AML-193 (cell line): ENCODE data around the gene GRK6.
A peak's percentile ranks its signal among the peaks of the same experiment; 100 is the strongest.

Experiments
- DNase-seq, 2 experiments: peaks; one replicate each; lab custom pipeline; 2025; lab: John Stamatoyannopoulos, UW

The GRK6 gene

DNA sequence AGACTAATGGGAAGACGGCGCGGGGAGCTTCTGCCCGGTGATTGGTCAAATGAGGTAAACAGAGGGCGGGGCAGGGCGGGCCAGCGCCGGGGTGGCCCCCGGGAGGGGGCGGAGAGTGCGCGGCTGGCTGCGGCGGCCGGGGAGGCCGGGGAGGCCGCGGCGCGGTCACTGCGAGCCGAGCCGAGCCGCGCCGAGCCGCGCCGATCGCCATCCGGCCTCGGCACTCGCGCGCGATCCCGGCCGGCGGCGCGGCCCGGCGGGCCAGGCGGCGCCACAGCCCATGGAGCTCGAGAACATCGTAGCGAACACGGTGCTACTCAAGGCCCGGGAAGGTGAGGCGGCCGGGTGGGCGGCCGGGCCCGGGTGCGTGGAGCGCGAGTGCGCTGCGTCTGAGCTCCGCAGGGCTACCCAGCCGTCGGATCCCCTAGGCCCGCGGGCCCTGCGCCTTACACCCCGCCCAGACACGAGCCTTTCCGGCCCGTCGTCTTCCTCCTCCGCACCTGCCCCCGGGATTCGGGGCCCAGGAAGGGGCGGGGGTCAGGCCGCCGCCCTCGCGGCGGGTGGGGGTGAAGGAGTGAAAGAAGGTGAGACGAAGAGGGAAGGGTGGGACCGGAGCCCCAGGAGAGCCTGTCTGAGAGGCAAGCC is at the start of gene GRK6:
TSS of gene GRK6 (plus strand) at position 111 of the 645 bp plus-strand sequence. CDS start at position 281, 170 bp downstream.
- DNase-seq, result peak; percentile 22 to 40

DNA sequence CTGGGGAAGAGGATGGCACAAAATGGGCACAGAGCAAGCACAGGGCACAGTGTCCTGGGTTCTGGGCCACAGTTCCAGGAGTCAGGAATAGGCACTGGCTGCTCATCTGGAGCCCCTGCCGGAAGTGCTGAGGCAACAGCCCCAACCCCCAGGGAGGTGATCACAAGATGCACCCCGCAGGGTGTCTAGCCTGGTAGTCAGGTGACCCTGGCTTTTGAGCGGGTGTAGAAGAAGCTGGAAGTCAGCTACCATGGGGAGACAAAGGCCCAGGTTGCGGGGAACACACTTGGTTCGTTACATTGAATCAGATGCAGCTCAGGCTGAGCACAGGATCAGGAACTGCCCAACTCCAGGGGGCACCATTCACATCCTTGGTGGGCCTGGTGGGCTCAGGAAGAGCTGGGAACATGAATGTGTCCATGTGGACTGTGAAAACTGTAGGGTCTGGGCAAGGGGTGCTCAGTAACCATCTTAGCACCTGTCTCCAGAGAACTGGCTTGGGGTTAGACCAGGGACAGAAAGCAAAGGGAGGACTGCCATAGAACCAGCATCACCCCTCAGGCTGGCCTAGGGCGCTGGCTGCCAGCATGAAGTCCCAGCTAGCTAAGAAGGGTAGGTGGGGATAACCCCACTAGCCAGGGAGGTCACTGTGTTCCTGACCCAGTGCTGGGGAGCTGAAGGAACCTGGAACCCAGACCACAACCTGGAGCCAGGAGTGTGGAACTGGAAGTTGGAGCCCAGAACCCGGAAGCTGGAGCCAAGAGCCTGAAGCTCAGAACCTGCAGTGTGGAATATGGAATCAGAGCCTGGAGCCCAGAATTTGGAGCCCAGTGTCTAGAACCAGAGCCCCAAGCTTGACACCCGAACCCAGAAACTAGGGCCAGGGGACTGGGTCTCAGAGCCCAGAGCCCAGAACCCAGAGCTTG is 48.4 kb upstream of the GRK6 start:
- no peak for DNase-seq

DNA sequence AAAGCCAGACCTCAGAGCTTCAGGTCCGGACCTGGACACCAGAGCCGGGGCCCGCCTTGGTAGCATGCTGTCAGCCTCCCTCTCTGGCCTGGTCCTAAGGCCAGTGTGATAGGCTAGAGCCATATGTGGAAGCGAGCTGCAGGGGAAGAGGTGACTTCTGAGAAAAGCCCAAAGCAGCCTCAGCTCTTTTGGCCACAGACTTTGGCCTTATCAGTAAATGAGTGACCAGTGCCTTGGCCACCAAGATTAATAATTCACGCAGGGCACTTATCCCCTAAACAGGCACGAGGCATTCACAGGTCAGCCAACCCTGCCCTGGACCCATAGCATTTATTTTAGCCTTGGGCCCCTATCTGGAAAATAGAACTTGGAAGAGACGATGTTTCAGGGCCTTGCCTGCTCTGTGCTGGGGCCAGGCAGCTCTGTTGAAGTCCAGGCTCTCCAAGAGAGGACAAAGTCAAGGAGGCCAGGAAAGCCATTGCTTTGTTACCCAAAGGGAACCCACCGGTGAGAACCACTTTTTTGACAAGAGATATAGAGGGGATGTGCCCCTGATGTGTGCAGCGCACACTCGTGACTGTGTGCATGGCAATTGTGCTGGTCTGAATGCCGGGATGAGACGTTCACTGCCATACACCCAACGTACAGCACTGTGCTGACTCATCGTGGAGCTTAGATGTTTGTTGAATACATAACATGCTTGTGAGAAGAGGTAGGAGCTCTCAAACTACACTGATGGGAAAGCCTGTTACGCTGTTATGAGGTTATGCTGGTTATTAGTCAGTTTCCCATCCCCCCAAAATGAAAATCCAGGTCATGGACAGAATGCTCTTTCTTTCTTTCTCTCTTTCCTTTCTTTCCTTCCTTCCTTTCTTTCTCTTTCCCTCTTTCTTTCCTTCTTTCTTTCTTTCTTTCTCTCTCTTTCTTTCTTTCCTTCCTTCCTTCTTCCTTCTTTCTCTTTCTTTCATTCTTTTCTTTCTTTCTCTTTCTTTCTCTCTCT is 47.3 kb upstream of the GRK6 start:
- no peak for DNase-seq

DNA sequence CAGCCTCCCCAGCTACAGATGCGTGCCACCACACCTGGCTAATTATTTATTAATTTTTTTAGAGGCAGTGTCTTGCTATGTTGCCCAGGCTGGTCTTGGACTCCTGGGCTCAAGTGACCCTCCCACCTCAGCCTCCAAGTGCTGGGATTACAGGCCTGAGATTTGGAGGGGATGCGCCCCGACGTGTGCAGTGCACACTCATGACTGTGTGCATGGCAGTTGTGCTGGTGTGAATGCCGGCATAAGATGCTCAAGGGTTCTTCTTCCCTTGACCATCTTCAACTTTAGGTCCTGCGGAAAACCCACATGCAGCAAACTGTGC is 45.7 kb upstream of the GRK6 start:
- no peak for DNase-seq

DNA sequence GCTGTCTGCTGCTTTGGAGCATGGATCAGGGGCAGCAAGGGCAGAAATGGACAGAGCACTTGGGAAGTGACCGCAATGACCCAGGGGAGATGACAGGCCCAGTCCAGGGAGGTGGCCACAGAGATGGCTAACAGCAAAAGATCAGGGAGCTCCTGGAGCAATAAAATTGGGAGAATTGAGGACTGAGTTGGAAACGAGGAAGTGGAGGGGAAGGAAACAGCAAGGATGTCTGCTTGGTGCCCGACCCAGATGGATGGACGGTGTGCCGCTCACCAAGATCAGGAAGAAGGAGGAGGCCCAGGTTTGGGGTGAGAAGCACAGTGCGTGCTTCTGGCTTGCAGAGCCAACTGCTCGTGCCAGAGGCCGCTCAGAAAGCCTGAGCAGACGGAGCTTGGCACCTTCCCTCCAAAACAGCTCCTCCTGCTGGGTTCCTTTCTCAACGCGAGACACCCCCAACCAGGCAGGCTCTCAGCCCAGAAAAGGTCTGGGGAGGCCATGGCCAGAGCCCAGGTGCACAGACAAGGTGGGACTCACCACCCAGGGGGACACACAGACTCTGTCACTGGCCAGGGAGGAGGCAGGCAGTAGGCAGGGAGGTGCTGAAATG is 44.0 kb upstream of the GRK6 start:
- DNase-seq, result no peak

- no peak for DNase-seq
Observed at GRCh38 chr5:177383181-177383580, 43.3 kb upstream of the GRK6 start.

- DNase-seq, result no peak
Observed at GRCh38 chr5:177384134-177384533, 42.3 kb upstream of the GRK6 start, which contains the start of gene SLC34A1. TSS of gene SLC34A1 (plus strand) at chr5:177384434. CDS start at chr5:177385742, 1,308 bp downstream.

- DNase-seq, result no peak
Observed at GRCh38 chr5:177385720-177386119, 40.8 kb upstream of the GRK6 start.

DNA sequence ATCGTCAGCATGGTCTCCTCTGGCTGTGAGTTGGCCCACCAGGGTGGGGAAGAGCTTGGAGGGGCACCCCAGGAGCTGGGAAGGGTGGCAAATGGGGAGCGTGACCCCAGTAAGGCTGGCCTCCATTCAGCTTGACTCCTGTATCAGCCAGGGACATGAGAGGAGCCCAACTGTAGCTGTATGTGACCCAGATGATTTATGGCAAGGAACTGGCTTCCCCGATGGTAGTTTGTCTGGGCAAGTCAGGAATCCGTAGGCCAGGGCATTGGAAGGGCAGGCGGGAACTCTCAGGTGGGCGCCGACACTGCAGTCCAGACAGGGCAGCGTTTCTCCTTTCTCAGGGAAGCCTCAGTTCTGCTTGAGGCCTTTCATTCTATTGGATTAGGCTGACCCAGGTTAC is 39.9 kb upstream of the GRK6 start:
- DNase-seq, result no peak

- no peak for DNase-seq
Observed at GRCh38 chr5:177387405-177387804, 39.1 kb upstream of the GRK6 start.

GRCh38 chr5:177388521-177389052 is 37.9 kb upstream of the GRK6 start:
- no peak for DNase-seq

DNA sequence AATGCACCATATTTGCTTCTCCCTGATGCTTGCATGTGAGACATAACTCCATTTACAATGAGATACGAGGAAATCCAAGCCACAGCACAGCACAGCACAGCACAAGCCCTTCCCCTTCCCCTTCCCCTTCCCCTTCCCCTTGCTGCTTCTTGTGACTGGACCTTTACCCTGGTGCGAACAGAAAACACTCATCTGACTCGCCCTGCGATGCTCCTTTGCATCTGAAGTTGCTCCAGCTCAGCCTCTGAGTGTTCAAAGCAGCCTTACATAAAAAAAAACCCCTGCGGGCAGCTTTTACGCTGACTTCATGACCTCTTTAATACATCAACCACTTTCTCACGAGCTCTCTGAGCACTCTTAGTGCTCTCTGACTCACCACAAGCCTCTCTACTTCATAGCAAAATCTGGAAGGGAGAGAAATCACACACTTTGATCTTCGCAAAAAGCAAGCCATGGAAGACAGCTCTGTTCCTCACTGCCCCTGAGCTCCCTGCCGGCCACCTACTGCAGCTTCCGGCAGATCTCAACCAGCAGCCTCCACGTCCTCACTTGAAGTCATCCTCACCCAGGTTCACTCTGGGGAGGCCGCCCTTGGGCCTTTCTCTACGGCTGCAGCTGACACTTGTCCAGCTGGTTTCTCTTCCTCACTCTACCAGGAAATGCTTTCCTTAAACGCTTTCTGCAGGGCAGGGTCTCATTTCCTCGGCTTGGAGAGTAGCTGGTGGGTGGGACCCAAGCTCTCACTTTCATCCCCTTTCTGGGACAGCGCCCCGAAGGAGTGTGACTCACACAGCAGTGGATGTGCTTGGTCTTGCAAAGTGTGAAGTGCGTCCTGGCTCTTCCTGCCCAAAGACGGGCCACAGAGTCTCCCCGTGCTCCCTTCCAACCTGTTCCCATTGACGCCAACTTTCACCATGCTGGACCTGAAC is 37.0 kb upstream of the GRK6 start:
- peak; percentile 27 to 35 for DNase-seq

GRCh38 chr5:177390363-177391300 is 35.8 kb upstream of the GRK6 start:
- DNase-seq, result peak; percentile 70 to 82

- DNase-seq, result peak; percentile 8 to 36
Observed at GRCh38 chr5:177392765-177393164, 33.7 kb upstream of the GRK6 start.

DNA sequence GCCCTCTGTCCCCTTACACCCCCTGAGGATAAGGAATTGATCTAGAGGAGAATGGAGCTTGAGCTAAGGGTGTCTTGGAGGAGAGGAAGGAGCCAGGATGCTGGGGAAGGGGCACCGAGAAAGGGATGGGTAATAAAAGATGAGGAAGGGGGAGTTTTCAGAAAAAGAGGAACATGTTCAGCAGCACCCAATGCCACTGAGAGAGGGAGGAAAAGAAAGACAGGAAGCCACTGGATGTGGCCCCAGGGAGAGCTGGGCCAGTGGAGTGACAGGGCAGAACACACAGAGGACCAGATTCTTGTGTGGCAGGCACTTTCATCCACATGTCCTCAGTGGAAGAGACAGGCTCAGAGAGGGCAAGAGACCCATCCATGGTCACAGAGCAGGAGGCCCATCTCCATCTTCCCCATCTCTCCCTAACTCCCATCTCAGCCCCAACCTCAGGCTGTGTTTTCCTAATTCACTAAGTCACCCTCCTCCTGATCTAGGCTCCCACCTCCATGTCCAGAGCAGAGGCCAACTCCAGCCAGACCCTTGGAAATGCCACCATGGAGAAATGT is 33.2 kb upstream of the GRK6 start:
- peak; percentile 54 to 57 for DNase-seq

- DNase-seq, result no peak
Observed at GRCh38 chr5:177393990-177394389, 32.5 kb upstream of the GRK6 start.

DNA sequence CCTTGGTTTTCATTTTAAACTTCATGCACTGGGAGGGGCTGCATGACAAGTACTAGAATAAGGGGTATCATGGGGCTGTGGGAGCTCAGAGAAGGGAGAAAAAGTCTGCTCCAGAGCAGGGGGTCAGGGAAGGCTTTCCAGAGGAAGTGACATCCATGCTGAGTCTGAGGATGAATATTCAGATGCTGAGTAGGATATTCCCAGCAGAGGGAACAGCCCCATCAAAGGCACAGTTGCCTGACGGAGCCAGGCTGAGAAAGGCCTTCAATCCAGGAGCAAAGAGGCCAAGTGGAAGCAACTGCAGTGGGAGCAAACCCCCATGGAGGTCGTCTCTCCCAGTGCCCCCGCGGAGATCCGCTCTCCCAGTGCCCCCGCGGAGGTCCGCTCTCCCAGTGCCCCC is 30.4 kb upstream of the GRK6 start:
- DNase-seq, result no peak

DNA sequence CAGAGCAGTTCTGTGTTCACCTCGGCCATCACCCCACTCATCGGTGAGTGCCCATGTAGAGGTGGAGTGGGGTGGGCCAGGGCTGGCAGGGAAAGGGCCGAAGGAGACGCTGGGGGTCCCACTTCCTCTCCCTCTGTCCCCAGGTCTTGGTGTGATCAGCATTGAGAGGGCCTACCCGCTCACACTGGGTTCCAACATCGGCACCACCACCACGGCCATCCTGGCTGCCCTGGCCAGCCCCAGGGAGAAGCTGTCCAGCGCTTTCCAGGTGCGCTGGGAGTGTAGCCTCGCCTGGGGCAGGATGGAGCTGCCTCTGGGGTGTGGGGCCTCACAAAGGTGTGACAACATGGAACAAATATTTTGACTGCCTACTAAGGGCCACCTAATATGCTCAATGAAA is 29.7 kb upstream of the GRK6 start:
- no peak for DNase-seq

GRCh38 chr5:177397875-177398390 is 28.5 kb upstream of the GRK6 start:
- no peak for DNase-seq
